SIG-M5 treated with dmso at 0.1 percent for 504 hours (cell line): Measurements from ENCODE around the gene TP53BP2.
"Not testable (repeated sequence)": the region's sequence is repeated elsewhere in the genome, so short reads cannot be mapped to it uniquely, and the experiment has no call there.

ENCODE experiments used
- DNase-seq: peaks from one replicate; lab custom pipeline; 2025; ENCODE audit not compliant: unreplicated experiment; lab: John Stamatoyannopoulos, UW

TP53BP2 gene

DNA sequence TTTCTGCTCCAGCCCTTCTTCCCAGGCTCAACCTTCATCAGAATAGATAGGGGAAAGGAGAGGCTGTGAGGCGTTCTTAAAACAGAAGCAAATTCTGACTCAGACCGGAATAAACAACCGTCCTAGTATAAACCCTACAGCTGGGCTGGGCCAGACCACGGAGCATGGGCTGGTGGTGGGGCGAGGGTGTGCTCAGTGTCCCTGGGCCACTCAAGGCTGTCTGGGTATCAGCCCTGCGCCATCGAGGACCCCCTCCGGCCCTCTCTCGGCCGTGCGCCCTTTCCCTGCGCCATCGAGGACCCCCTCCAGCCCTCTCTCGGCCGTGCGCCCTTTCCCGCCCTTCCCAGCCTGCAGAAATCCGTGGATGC is 97.4 kb downstream of the TP53BP2 start:
- DNase-seq = no peak

DNA sequence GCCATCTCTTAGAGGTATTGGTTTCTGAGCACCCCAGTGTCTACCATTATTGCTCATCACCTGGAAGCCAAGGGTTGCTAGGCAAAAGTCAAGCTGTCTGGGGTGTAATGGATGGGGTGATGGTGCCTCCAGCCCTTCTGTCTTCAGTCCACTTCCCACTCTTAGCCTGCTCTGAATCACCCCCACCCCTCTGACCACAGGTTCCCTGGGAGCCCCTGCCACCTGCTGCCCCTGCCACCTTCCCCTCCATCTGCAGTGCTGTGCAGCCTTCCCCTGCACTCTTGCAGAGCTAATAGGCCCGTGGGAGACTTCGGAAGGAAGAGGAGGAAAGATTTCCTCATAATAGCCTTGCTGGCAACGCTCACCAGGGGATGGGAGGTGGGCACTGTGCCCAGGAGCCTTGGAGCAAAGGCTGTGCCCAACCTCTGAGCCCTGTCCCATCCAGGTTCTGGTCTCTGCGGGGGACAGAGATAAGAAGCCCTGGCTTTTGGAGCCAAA is 97.9 kb downstream of the TP53BP2 start:
- DNase-seq = no peak

DNA sequence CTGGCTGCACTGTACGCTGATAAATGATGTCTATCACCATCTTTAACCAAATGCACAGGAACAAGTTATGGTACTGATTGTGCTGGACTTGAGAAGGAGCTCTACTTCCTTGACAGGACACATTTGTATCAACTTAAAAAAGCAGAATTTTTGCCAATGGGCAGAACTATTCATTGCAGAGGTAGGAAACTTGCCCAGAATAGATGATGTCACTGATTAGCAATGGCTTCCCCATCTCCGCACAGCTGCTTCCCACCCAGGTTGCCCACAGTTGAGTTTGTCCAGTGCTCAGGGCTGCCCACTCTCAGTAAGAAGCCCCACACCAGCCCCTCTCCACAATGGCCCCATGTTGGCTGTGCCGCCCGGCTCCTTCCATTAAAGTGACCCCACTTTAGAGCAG is 100.0 kb downstream of the TP53BP2 start:
- no peak for DNase-seq

DNA sequence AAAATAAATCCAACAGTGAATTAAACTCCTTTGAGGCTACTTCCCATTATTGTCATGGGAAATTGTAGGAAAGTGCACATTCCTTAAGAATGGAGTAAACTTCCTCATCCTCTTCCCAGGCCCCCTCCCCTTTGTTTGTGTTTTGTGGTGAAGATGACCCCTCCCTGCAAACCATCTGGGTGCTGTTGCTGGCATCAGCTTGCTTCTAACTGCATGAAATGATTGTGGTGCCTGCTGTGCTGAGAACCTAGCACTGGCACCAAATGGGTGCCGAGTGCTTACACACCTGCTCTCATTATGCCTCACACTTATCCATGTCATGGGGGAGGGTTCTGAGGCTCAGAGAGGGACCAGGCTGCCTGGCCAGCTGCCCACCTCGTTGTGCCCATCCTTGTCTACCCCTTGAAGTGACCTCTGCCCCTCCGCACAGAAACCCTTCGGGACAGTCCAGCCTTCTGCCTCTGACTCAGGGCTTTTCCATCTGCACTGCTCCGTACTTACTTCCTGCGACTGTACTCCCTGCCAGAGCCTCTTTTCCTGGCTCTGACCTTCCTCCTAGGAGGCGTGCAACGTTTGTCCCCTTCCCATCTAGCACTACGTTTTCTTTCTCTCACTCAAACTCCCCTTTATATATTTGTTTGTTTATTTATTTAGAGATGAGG is 102.8 kb downstream of the TP53BP2 start:
- DNase-seq = no peak

DNA sequence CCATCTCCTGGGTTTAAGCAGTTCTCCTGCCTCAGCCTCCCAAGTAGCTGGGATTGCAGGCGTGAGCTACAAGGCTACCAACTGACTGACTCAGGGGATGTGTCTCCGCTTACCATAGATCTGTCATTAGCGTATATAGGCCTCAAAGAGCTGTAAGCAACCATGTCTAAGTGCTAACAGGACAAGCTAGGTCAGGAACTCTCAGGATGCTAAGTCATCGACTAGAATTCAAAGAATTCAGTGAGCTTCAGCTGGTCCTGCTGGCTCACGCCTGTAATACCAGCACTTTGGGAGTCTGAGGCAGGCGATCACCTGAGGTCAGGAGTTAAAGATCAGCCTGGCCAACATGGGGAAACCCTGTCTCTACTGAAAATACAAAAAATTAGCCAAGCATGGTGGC is 103.9 kb downstream of the TP53BP2 start:
- DNase-seq = no peak

DNA sequence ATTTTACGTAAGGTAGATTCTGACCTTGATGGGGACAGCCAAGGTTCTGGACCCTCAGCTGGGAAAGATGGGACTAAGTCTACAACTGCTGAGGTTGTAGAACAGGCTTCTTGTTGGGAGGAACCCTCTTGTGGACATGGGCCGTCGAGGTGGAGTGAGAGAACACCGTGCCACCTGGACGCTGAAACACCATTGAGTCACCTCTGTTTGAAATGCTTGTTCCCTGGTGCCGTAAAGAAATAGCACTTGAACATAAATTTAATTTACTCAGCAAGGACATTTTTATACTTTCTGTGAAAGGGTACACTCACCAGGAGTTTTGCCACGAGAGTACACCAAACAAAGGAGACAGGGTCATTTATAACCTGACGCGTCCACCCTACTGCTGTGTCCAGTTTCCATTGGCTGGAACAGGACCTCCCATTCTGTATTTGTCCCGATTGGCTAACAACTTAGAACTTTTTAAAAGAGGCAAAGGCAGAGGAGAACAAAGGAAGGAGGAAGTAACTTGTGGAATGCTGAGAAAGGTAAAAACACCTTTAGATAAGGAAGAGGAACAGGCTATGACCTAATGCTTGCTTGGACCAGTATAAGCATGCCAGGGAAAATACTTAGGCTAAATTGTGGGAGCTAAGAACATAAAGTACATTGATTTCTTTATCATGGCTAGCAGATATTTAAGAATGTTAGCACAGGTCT is 105.6 kb downstream of the TP53BP2 start:
- not testable (repeated sequence) for DNase-seq

DNA sequence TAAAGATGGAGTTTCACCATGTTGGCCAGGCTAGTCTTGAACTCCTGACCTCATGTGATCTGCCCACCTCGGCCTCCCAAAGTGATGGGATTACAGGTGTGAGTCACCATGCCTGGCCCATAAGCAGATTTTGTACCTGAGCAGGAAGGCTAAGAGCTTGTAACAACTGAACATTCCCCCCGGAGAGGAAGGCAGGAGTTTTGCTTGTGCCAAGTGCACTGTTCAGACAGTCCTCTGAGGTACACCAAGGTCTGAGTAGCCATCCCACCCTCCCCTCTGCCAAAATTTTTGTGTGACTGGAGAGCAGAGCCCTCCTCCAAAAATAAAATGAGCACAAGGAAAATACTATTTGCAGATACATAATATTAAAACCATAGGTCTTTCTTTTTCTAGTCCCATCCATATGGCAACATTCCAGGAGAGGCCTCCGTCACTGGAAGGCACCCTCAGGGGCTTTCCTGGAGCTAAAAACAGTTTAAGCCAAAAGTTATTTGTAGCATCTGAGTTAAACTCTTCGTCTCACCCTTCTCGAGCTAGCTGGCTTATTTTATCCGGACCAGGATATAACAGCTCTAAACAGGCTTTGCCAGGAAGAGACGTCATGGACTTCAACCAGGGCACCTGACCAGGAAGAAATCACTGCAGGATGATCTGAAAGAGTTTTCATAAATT is 106.2 kb downstream of the TP53BP2 start:
- DNase-seq = no peak

DNA sequence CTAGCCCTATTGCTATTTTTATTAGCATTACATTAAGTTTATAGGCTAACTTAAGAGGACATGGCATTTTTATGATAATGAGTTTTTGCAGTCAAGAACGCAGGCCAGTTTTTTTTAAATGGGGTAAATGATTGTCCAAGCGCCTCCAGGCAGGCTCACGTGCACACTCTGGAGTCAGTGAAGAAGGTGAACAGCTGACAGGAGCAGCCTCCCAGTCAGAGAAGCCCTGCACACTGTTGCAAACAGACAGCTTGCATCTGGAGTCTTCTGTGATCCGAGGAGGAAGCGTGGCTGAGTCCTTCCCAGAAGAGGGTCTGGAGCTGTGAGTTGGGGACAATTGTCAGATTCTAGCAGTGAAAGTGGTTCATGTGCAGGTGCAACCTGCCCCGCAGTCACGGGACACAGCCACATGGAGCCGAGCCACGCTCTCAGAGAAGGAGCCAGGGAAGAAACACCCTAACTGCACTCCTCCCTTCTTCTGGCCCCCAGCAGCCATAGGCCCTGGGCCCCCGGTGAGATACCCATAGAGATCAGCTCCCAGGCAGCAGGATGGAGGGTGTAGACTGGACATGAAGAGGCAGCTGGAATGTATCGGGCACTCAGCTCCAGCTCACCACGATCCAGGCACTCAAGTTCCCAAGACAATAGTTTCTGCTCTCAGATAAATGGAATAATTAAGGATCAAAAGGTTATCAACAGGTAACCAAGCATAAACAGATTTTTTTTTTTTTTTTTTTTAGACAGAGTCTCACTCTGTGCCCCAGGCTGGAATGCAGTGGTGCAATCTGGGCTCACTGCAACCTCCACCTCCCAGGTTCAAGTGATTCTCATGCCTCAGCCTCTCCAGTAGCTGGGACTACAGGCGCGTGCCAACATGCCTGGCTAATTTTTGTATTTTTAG is 107.0 kb downstream of the TP53BP2 start:
- no peak for DNase-seq

DNA sequence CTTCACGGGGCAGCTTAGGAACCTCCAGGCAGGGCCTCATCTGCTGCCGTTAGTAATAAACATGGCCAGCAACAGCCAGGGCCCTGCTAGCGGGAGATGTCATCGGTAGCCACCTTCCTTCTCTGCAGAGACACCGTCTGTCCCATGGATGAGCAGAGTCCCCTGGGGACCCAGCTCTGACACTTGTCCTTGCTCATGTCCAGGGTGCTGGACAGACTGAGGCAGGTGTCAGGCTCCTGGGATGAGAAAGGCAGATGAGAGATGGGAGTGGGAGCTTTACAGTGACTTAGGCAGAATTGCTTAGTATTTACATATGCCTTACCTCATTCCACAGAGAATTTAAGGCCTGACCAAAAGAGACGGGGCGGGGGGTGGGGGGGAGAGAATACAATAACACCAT is 108.4 kb downstream of the TP53BP2 start:
- no peak for DNase-seq

DNA sequence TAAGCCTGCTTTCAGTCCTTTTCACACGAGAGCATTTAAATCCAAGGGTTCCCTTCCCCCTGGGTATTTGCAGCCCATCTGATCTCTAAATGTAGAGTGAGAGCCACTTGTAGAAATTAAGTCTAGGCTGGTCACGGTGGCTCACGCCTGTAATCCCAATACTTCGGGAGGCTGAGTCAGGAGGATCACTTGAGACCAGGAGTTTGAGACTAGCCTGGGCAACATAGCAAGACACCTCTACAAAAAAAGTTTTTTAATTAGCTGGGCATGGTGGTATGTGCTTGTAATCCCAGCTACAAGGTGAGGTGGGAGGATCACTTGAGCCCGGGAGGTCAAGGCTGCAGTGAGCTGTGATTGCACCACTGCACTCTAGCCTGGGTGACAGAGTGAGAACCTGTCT is 109.1 kb downstream of the TP53BP2 start:
- not testable (repeated sequence) for DNase-seq

DNA sequence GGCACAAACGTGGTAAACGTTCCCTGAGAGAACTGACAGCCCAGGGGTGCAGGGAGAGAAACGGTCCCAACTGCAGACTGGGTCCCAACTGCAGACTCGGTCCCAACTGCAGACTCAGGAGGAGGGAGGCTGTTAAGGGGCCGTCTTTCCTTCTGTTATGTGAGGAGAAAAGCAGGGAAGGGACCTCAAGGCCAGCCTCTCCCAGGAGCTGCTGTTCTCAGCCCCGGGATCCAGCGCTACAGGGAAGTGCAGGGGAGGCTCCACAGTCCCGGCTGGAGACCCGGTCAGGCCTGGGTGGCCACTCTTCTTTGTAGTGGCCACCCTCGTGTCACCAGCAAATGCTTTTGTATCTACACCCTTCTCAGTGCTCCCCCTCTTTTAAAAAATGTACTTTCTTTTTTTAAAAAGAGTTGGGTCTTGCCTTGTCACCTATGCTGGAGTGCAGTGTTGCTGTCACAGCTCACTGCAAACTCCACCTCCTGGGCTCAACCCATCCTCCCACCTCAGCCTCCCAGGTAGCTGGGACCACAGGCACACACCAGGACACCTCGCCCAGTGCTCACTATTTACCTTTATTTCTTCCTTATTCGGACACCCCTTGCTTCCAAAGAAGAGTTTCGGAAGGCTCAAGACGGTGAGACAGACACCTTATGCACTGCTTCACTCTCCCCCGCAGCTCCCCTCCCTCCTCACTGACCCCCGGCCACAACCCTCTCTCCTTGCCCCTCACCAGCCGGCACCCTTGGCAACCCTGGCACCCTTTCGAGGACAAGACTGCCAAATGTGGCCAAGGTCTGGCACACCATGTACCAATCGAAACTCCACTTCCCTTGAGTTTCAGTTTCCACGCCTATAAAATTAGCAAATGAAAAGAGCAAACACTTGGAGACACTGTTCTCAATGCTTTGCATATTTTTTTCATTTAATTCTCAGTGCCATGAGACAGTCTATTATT is 111.6 kb downstream of the TP53BP2 start:
- no peak for DNase-seq

DNA sequence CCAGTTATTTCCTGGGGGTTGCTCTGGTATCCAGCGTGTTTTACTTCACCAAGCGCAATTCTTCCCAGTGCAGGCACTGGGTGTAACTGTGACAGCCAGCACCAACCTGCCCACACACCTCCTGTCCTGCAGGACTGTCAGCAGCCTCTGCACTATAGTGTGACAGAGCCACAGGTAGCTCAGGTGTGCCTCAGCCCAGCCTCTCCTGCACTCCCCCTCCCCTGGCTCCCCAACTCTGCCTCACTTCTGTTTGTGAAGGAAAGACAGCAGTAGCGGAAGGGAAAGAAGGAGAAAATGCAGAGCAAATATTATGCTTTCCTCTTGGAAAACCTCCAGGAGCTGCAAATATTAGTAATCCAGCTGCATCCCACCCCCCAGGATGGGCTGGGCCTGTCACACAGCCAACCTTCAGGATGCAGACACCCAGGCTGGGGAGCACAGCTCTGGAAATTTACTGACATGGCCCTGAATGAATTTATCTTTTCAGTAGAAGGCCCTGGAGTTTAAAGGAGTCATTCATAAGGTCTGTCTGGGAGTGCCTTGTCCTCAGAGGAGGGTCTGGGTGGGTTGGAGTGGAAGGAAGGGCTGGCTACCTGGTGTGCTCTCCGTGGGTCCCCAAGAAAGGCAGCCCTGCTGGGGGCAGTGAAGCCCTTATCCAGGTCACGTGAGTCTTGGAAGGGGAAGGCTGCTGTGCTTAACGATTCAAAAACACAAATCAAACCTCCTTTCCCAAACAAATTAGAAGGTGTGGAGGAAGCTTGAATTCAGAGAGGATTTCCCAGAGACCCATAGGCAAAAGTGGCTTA is 112.6 kb downstream of the TP53BP2 start:
- no peak for DNase-seq

DNA sequence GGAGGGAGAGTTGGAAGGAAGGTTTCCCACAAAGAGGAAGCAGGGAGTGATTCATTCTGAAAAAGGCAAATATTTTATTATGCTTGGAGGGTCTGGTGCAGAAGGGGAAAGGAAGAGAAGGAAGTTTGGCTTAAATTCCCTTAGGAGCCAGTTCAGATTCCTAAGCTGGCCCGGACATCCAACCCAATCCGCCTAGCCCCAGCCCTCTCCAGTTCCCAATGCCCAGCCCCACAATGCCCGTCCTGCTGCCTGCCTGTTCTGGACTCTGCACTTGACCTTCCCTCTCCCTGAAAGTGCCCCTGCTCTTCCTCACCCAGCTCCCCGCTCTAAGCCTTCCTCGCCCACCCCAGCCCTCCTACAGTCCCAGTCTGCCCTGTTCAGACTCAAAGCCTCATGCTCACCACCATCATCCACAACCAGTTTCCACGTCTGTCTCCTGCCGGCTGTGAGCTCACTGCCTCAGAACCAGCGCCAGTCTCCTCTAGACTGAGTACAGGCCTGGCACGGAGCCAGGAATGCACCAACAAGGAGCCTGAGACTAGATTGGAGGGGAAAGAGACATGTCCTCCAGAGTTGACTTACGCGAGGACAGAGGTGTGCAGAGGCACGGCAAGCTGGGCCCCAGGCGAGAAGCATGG is 114.5 kb downstream of the TP53BP2 start:
- DNase-seq = no peak

DNA sequence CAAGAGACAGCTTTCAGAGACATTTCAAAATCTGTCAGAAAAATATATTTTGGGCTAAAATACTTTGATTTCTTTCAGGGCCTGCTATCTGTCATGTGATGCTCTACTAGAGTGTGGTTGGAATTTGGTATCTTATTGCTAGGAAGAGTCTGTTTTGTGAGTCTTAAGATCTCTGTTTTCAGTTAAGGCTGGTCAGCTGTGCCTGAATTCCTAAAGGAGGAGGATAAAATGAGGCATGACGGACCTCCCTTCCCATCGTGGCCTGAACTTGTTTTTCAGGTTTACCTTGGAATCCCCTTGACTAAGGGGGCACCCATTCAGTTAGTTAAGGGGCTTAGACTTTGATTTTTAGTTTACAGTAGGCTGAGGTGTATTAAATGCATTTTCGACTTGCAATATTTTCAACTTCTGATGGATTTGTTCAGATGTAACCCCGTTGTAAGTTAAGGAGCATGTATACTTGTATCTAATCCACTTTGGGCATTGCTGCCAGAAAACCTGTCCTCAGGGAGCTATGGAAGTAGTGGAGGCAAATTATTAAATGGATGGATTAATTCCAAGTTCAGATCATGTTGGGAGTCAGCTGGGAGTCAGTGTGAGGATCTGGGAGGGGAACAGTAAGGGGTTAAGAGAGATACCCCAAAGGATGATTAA is 115.1 kb downstream of the TP53BP2 start:
- DNase-seq = no peak

DNA sequence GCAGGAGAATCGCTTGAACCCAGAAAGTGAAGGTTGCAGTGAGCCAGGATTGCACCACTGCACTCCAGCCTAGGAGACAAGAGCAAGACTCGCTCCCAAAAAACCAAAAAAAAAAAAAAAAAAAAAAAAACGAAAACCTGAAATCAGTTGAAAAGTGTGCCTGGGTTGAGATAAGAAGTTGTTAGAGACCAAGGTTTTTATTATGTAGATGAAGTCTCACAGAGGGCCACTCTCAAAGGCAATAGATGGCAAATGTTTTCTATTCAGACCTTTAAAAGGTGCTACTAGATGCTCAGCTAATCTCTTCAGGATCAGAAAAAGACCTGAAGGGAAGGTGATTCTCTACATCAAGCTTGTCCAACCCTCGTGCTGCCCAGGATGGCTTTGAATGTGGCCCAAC is 115.8 kb downstream of the TP53BP2 start:
- DNase-seq = no peak
